SK-N-SH treated with all-trans-retinoic acid at 6 μM for 48 hours (cell line): ENCODE measurements around the gene ARHGEF4.

ENCODE experiments used
- ATAC-seq: fragments of 200-7000 bp; cut with Tn5 transposase; 3 replicates; pipeline ENCODE4 v1.9.1; 2020; ENCODE audit warnings: mild to moderate bottlenecking, moderate library complexity
- ARNTL ChIP-seq: fragments of 450-650 bp; formaldehyde crosslinking; IDR thresholded peaks from 2 replicates; pipeline ENCODE4 v1.5.0; 2020; ENCODE audit warnings: low read depth, mild to moderate bottlenecking, moderate library complexity, borderline replicate concordance
- BACH2 ChIP-seq: fragments of 250-450 bp; sonication (Bioruptor Pico); IDR thresholded peaks from 2 replicates; pipeline ENCODE4 v1.9.0; 2021; ENCODE audit warnings: mild to moderate bottlenecking, borderline replicate concordance
- CSDC2 ChIP-seq: fragments of 250-450 bp; sonication (Bioruptor Pico); IDR thresholded peaks from 2 replicates; pipeline ENCODE4 v1.5.0; 2020; ENCODE audit warnings: mild to moderate bottlenecking, moderate library complexity
- ESRRG ChIP-seq: fragments of 250-450 bp; sonication (Bioruptor Pico); IDR thresholded peaks from 2 replicates; pipeline ENCODE4 v1.6.1; 2021; ENCODE audit warnings: mild to moderate bottlenecking
- GLIS3 ChIP-seq: fragments of 250-450 bp; sonication (Bioruptor Pico); IDR thresholded peaks from 2 replicates; pipeline ENCODE4 v1.5.0; 2020; ENCODE audit warnings: mild to moderate bottlenecking, moderate library complexity
- ISL1 ChIP-seq: fragments of 250-450 bp; sonication (Bioruptor Pico); IDR thresholded peaks from 2 replicates; pipeline ENCODE4 v2.1.2; 2022; ENCODE audit warnings: mild to moderate bottlenecking, moderate library complexity
- OSR1 ChIP-seq: fragments of 250-450 bp; sonication (Bioruptor Pico); IDR thresholded peaks from 2 replicates; pipeline ENCODE4 v1.8.0; 2022; ENCODE audit warnings: moderate library complexity, mild to moderate bottlenecking, inconsistent platforms
- PPARA ChIP-seq: fragments of 250-450 bp; sonication (Bioruptor Pico); IDR thresholded peaks from 2 replicates; pipeline ENCODE4 v1.5.0; 2020; ENCODE audit warnings: mild to moderate bottlenecking, borderline replicate concordance
- RARB ChIP-seq: fragments of 250-450 bp; sonication (Bioruptor Pico); IDR thresholded peaks from 2 replicates; pipeline ENCODE4 v1.8.0; 2021; ENCODE audit warnings: mild to moderate bottlenecking, moderate library complexity
- SNAI2 ChIP-seq: fragments of 250-450 bp; sonication (Bioruptor Pico); IDR thresholded peaks from 2 replicates; pipeline ENCODE4 v1.5.0; 2020; ENCODE audit warnings: mild to moderate bottlenecking, moderate library complexity
- TCF4 ChIP-seq: fragments of 250-450 bp; sonication (Bioruptor Pico); IDR thresholded peaks from 2 replicates; pipeline ENCODE4 v1.8.0; 2021; ENCODE audit warnings: mild to moderate bottlenecking, moderate library complexity, borderline replicate concordance
- TOX ChIP-seq: fragments of 250-450 bp; sonication (Bioruptor Pico); IDR thresholded peaks from 2 replicates; pipeline ENCODE4 v1.8.0; 2021; ENCODE audit warnings: mild to moderate bottlenecking, moderate library complexity, borderline replicate concordance
- ZC3H10 ChIP-seq: fragments of 250-450 bp; sonication (Bioruptor Pico); IDR thresholded peaks from 2 replicates; pipeline ENCODE4 v1.5.1; 2021; ENCODE audit warnings: mild to moderate bottlenecking, moderate library complexity
- ZFP3 ChIP-seq: fragments of 250-450 bp; sonication (Bioruptor Pico); IDR thresholded peaks from 2 replicates; pipeline ENCODE4 v1.5.0; 2020; ENCODE audit warnings: mild to moderate bottlenecking, moderate library complexity
- ZFP30 ChIP-seq: fragments of 450-650 bp; formaldehyde crosslinking; IDR thresholded peaks from 2 replicates; pipeline ENCODE4 v1.5.0; 2022; ENCODE audit warnings: mild to moderate bottlenecking, moderate library complexity
- ZNF565 ChIP-seq: fragments of 450-650 bp; formaldehyde crosslinking; conservative IDR thresholded peaks from 2 replicates; pipeline ENCODE4 v1.5.0; 2020; ENCODE audit warnings: low read depth, mild to moderate bottlenecking, moderate library complexity
- ZNF70 ChIP-seq: fragments of 450-650 bp; formaldehyde crosslinking; IDR thresholded peaks from 2 replicates; pipeline ENCODE4 v1.5.0; 2020; ENCODE audit warnings: mild to moderate bottlenecking, moderate library complexity
- ZNF8 ChIP-seq: fragments of 450-650 bp; formaldehyde crosslinking; IDR thresholded peaks from 2 replicates; pipeline ENCODE4 v1.5.0; 2020; ENCODE audit warnings: mild to moderate bottlenecking, moderate library complexity
- TF ChIP-seq, protein P1 (sequence below): fragments of 250-450 bp; sonication (Bioruptor Pico); IDR thresholded peaks from 2 replicates; pipeline ENCODE4 v1.8.0; 2021; ENCODE audit warnings: low read depth, mild to moderate bottlenecking, moderate library complexity, borderline replicate concordance
- TF ChIP-seq, protein P2 (sequence below): fragments of 250-450 bp; sonication (Bioruptor Pico); IDR thresholded peaks from 2 replicates; pipeline ENCODE4 v1.5.1; 2020; ENCODE audit warnings: low read depth, mild to moderate bottlenecking, moderate library complexity
- TF ChIP-seq, protein P3 (sequence below): fragments of 250-450 bp; sonication (Bioruptor Pico); IDR thresholded peaks from 2 replicates; pipeline ENCODE4 v1.5.1; 2021; ENCODE audit warnings: mild to moderate bottlenecking, moderate library complexity
- TF ChIP-seq, protein P4 (sequence below): fragments of 250-450 bp; sonication (Bioruptor Pico); IDR thresholded peaks from 2 replicates; pipeline ENCODE4 v1.5.0; 2020; ENCODE audit warnings: mild to moderate bottlenecking, moderate library complexity
- TF ChIP-seq, protein P5 (sequence below): fragments of 250-450 bp; sonication (Bioruptor Pico); IDR thresholded peaks from 2 replicates; pipeline ENCODE4 v1.8.0; 2020; ENCODE audit warnings: mild to moderate bottlenecking, moderate library complexity, borderline replicate concordance

ARHGEF4 gene

DNA sequence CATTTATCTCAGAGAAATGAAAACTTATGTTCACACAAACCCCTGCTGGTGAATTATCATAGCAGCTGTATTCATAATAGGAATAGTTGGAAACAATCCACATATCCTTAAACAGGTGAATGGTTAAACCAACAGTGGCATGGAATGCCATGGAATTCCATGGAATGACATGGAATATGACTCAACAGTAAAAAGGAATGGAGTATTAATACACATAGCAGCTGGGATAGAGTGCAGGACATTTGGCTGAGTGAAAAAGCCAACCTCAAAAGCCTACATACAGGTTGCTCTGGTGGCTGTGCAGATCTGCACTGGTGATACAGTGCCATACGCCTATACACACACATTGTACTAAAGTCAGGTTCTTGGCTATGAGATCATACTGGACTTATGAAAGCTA, 187.0 kb downstream of the ARHGEF4 start (continued):
- TF ChIP-seq, protein P1, sequence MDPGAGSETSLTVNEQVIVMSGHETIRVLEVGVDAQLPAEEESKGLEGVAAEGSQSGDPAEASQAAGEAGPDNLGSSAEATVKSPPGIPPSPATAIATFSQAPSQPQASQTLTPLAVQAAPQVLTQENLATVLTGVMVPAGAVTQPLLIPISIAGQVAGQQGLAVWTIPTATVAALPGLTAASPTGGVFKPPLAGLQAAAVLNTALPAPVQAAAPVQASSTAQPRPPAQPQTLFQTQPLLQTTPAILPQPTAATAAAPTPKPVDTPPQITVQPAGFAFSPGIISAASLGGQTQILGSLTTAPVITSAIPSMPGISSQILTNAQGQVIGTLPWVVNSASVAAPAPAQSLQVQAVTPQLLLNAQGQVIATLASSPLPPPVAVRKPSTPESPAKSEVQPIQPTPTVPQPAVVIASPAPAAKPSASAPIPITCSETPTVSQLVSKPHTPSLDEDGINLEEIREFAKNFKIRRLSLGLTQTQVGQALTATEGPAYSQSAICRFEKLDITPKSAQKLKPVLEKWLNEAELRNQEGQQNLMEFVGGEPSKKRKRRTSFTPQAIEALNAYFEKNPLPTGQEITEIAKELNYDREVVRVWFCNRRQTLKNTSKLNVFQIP (CRISPR knock-in tag), result no peak
- TF ChIP-seq GLIS3 (CRISPR knock-in tag), result no peak
- TF ChIP-seq, protein P2, sequence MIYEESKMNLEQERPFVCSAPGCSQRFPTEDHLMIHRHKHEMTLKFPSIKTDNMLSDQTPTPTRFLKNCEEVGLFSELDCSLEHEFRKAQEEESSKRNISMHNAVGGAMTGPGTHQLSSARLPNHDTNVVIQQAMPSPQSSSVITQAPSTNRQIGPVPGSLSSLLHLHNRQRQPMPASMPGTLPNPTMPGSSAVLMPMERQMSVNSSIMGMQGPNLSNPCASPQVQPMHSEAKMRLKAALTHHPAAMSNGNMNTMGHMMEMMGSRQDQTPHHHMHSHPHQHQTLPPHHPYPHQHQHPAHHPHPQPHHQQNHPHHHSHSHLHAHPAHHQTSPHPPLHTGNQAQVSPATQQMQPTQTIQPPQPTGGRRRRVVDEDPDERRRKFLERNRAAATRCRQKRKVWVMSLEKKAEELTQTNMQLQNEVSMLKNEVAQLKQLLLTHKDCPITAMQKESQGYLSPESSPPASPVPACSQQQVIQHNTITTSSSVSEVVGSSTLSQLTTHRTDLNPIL (CRISPR knock-in tag), result no peak
- no peak for TF ChIP-seq ARNTL
- TF ChIP-seq, protein P3, sequence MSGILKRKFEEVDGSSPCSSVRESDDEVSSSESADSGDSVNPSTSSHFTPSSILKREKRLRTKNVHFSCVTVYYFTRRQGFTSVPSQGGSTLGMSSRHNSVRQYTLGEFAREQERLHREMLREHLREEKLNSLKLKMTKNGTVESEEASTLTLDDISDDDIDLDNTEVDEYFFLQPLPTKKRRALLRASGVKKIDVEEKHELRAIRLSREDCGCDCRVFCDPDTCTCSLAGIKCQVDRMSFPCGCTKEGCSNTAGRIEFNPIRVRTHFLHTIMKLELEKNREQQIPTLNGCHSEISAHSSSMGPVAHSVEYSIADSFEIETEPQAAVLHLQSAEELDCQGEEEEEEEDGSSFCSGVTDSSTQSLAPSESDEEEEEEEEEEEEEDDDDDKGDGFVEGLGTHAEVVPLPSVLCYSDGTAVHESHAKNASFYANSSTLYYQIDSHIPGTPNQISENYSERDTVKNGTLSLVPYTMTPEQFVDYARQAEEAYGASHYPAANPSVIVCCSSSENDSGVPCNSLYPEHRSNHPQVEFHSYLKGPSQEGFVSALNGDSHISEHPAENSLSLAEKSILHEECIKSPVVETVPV (CRISPR knock-in tag), result no peak

DNA sequence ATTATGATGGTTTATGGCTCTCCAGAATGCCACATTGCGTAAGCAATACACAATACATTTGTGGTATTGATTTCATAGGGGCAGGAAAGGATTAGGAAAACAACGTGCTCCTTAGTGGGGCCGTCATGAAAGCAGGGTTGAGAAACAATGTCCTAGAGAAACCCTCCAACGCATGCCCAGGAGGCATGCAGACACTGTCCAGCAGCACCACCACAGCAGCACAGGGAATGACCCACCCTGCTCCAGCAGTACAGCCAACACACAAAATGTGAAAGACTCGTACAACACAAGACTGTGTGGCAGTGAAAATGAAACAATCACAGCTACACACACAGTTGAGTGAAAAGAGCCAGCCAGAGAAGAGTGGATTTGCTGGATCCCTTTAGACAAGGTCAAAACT, 190.2 kb downstream of the ARHGEF4 start:
- no peak for TF ChIP-seq ZNF70
- TF ChIP-seq SNAI2, result no peak
- TF ChIP-seq ZFP30 (CRISPR knock-in tag), result no peak
- no peak for TF ChIP-seq RARB (CRISPR knock-in tag)
- no peak for TF ChIP-seq ZNF565
- TF ChIP-seq ESRRG, result no peak
- no peak for TF ChIP-seq OSR1 (CRISPR knock-in tag)
- TF ChIP-seq TCF4 (CRISPR knock-in tag), result no peak
- no peak for TF ChIP-seq ARNTL
- no peak for TF ChIP-seq ZFP3 (CRISPR knock-in tag)
- TF ChIP-seq CSDC2, result no peak
- no peak for TF ChIP-seq ZC3H10
- TF ChIP-seq, protein P4, sequence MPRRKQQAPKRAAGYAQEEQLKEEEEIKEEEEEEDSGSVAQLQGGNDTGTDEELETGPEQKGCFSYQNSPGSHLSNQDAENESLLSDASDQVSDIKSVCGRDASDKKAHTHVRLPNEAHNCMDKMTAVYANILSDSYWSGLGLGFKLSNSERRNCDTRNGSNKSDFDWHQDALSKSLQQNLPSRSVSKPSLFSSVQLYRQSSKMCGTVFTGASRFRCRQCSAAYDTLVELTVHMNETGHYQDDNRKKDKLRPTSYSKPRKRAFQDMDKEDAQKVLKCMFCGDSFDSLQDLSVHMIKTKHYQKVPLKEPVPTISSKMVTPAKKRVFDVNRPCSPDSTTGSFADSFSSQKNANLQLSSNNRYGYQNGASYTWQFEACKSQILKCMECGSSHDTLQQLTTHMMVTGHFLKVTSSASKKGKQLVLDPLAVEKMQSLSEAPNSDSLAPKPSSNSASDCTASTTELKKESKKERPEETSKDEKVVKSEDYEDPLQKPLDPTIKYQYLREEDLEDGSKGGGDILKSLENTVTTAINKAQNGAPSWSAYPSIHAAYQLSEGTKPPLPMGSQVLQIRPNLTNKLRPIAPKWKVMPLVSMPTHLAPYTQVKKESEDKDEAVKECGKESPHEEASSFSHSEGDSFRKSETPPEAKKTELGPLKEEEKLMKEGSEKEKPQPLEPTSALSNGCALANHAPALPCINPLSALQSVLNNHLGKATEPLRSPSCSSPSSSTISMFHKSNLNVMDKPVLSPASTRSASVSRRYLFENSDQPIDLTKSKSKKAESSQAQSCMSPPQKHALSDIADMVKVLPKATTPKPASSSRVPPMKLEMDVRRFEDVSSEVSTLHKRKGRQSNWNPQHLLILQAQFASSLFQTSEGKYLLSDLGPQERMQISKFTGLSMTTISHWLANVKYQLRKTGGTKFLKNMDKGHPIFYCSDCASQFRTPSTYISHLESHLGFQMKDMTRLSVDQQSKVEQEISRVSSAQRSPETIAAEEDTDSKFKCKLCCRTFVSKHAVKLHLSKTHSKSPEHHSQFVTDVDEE (CRISPR knock-in tag), result no peak
- no peak for TF ChIP-seq GLIS3 (CRISPR knock-in tag)
- TF ChIP-seq, protein P5, sequence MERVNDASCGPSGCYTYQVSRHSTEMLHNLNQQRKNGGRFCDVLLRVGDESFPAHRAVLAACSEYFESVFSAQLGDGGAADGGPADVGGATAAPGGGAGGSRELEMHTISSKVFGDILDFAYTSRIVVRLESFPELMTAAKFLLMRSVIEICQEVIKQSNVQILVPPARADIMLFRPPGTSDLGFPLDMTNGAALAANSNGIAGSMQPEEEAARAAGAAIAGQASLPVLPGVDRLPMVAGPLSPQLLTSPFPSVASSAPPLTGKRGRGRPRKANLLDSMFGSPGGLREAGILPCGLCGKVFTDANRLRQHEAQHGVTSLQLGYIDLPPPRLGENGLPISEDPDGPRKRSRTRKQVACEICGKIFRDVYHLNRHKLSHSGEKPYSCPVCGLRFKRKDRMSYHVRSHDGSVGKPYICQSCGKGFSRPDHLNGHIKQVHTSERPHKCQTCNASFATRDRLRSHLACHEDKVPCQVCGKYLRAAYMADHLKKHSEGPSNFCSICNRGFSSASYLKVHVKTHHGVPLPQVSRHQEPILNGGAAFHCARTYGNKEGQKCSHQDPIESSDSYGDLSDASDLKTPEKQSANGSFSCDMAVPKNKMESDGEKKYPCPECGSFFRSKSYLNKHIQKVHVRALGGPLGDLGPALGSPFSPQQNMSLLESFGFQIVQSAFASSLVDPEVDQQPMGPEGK (CRISPR knock-in tag), result no peak
- no peak for TF ChIP-seq BACH2
- TF ChIP-seq PPARA (CRISPR knock-in tag), result no peak
- no peak for TF ChIP-seq ISL1
- no peak for ATAC-seq

DNA sequence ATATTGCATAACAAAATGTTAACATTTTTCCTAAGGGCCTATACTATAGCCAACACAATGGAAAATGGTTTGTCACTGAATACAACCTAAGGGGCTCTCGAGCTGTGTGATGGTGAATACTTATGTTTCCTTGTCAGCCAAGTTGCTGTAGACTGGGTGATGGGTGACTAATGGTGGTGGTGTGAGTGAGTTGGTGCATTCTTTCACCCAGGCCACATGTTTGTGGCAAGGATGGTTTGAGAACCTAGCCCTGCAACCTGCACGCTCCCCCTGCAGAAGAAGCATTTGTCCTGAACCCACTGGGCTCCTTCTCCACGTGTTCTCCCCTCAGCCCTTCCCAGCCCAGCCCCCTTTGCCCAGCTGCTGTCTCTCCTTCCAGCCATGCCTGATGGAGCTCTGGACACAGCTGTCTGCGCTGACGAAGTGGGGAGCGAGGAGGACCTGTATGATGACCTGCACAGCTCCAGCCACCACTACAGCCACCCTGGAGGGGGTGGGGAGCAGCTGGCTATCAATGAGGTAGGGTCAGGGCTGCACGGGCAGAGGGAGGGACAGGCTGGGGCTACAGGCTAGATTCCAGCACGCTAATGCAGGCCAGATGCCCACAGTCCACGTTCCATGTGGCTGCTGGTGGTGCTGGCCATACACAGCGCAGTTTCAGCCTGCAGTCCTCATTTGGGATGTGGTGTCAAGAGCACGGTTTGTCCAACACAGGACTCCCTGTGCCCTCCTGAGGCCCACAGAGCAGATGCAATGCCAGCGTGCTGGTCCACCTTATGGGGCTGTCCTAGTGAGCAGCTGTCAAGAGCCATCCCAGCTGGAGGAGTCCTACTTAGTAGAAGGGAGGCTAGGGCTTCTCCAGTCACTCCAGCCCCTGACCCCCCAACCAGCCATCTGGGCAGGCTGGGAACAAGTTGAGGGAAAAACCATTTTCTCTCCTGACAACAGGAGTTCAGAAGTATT, 191.1 kb downstream of the ARHGEF4 start:
- no peak for ATAC-seq
- TF ChIP-seq TOX (CRISPR knock-in tag), result no peak
- TF ChIP-seq ARNTL, result no peak
- TF ChIP-seq RARB (CRISPR knock-in tag), result no peak
- no peak for TF ChIP-seq ISL1
- no peak for TF ChIP-seq TCF4 (CRISPR knock-in tag)
- TF ChIP-seq ZNF565, result no peak
- TF ChIP-seq ZFP30 (CRISPR knock-in tag), result no peak
- no peak for TF ChIP-seq ZNF8
- TF ChIP-seq ZFP3 (CRISPR knock-in tag), result no peak
- TF ChIP-seq PPARA (CRISPR knock-in tag), result no peak
- TF ChIP-seq GLIS3 (CRISPR knock-in tag), result no peak
- TF ChIP-seq SNAI2, result no peak
- TF ChIP-seq, protein P3 (CRISPR knock-in tag), result no peak
- no peak for TF ChIP-seq BACH2
- TF ChIP-seq ZC3H10, result no peak
- no peak for TF ChIP-seq ZNF70
- TF ChIP-seq, protein P2 (CRISPR knock-in tag), result no peak
- no peak for TF ChIP-seq ESRRG
